NCI-H1105 (cell line): ENCODE data around the gene RAB11FIP3.
A peak's percentile ranks its signal among the peaks of the same experiment; 100 is the strongest.

Source experiments
- DNase-seq: peaks from one replicate; lab custom pipeline; 2025; lab: John Stamatoyannopoulos, UW

Gene RAB11FIP3

GRCh38 chr16:424033-424622 lies 1.3 kb upstream of the RAB11FIP3 start:
- no peak for DNase-seq

GRCh38 chr16:424623-425081 lies 797 bp upstream of the RAB11FIP3 start:
- DNase-seq: no peak

- no peak for DNase-seq
Measured at GRCh38 chr16:425740-426114, 278 bp downstream of the RAB11FIP3 start.

- no peak for DNase-seq
Measured at GRCh38 chr16:426115-426905, 861 bp downstream of the RAB11FIP3 start.

- DNase-seq: no peak
Measured at GRCh38 chr16:426906-427249, 1.4 kb downstream of the RAB11FIP3 start.

- no peak for DNase-seq
Measured at GRCh38 chr16:427250-427649, 1.8 kb downstream of the RAB11FIP3 start.

- no peak for DNase-seq
Measured at GRCh38 chr16:430904-431303, 5.5 kb downstream of the RAB11FIP3 start.

GRCh38 chr16:440627-441026 lies 15.2 kb downstream of the RAB11FIP3 start:
- DNase-seq: no peak

- DNase-seq: no peak
Measured at GRCh38 chr16:441447-441846, 16.0 kb downstream of the RAB11FIP3 start.

GRCh38 chr16:442976-443375 lies 17.5 kb downstream of the RAB11FIP3 start:
- DNase-seq: no peak

- DNase-seq: no peak
Measured at GRCh38 chr16:444027-444426, 18.6 kb downstream of the RAB11FIP3 start.

GRCh38 chr16:445566-445965 lies 20.1 kb downstream of the RAB11FIP3 start:
- no peak for DNase-seq

- DNase-seq: no peak
Measured at GRCh38 chr16:450385-450784, 24.9 kb downstream of the RAB11FIP3 start.

- DNase-seq: peak; percentile 46
Measured at GRCh38 chr16:450785-451512, 25.5 kb downstream of the RAB11FIP3 start.

GRCh38 chr16:454397-454940 lies 29.0 kb downstream of the RAB11FIP3 start:
- DNase-seq: no peak

- DNase-seq: no peak
Measured at GRCh38 chr16:455453-455852, 30.0 kb downstream of the RAB11FIP3 start.

- no peak for DNase-seq
Measured at GRCh38 chr16:456891-457483, 31.5 kb downstream of the RAB11FIP3 start.

GRCh38 chr16:457732-458400 lies 32.4 kb downstream of the RAB11FIP3 start:
- DNase-seq: no peak

GRCh38 chr16:459761-460160 lies 34.3 kb downstream of the RAB11FIP3 start:
- no peak for DNase-seq

- no peak for DNase-seq
Measured at GRCh38 chr16:460787-461186, 35.3 kb downstream of the RAB11FIP3 start.

- DNase-seq: no peak
Measured at GRCh38 chr16:463071-463470, 37.6 kb downstream of the RAB11FIP3 start.

GRCh38 chr16:466651-467050 lies 41.2 kb downstream of the RAB11FIP3 start:
- DNase-seq: no peak
